K562 (cell line): ENCODE data around the gene ACKR1. TPM values are rescaled to one million over a fixed set of nuclear protein-coding genes. Genes with fewer than 3 reads are reported as not detected.
A peak's percentile ranks its signal among the peaks of the same experiment; 100 is the strongest.

Experiments
- ARID1B ChIP-seq: fragments of 450-650 bp; IDR thresholded peaks from 2 replicates; pipeline ENCODE4 v1.6.1; 2016; ENCODE audit warnings: antibody characterized with exemption, mild to moderate bottlenecking, inconsistent platforms
- ATF6 ChIP-seq: sonication (generic); formaldehyde crosslinking; IDR thresholded peaks from 2 replicates; pipeline ENCODE4 v1.4.0; 2020; ENCODE audit warnings: mild to moderate bottlenecking, missing genetic modification reagents
- BDP1 ChIP-seq: IDR thresholded peaks from 3 replicates; pipeline ENCODE4 v1.6.1; 2011; ENCODE audit not compliant: insufficient read length, insufficient read depth
- CSDE1 ChIP-seq, 2 experiments: fragments of 450-650 bp; IDR thresholded peaks; 2 replicates each; pipeline ENCODE4 v1.6.1; 2016; ENCODE audit warnings: mild to moderate bottlenecking in 1 of 2
- CTCF ChIP-seq, 3 experiments: IDR thresholded peaks in 2 of 3; conservative IDR thresholded peaks in 1 of 3; 2 replicates each; pipeline ENCODE4 v1.5.1; 2011 to 2012; ENCODE audit warnings: low read length in 3 of 3, mild to moderate bottlenecking in 3 of 3, control low read depth in 2 of 3, improper control_type of control experiment in 1 of 3, inconsistent platforms in 1 of 3, low read depth in 1 of 3, mixed read lengths in 1 of 3, moderate library complexity in 1 of 3; ENCODE audit not compliant: insufficient read depth in 2 of 3
- E2F1 ChIP-seq: sonication (generic); formaldehyde crosslinking; IDR thresholded peaks from 2 replicates; pipeline ENCODE4 v1.8.1; 2023; ENCODE audit warnings: mild to moderate bottlenecking, missing genetic modification reagents, moderate library complexity
- GATA2 ChIP-seq: sonication (generic); formaldehyde crosslinking; IDR thresholded peaks from 2 replicates; pipeline ENCODE4 v1.4.0; 2020; ENCODE audit warnings: mild to moderate bottlenecking, missing genetic modification reagents
- NR2C1 ChIP-seq, 2 experiments: fragments of 450-650 bp; IDR thresholded peaks; 2 replicates each; pipeline ENCODE4 v1.6.1; 2017; ENCODE audit warnings: mild to moderate bottlenecking in 2 of 2, antibody characterized with exemption in 1 of 2, inconsistent platforms in 1 of 2, missing compliant biosample characterization in 1 of 2, missing genetic modification characterization in 1 of 2
- NR2C2 ChIP-seq, 2 experiments: fragments of 200-800 bp in 1 of 2; sonication (Bioruptor generic) in 1 of 2; sonication (generic) in 1 of 2; formaldehyde crosslinking in 1 of 2; IDR thresholded peaks; 2 replicates each; pipeline versions ENCODE4 v1.6.1 to v1.8.0; 2016 to 2022; ENCODE audit warnings: mild to moderate bottlenecking in 1 of 2, missing compliant biosample characterization in 1 of 2, missing genetic modification characterization in 1 of 2, missing genetic modification reagents in 1 of 2
- OTX1 ChIP-seq: fragments of 450-650 bp; formaldehyde crosslinking; IDR thresholded peaks from 2 replicates; pipeline ENCODE4 v1.4.0; 2022; ENCODE audit warnings: mild to moderate bottlenecking
- PHF20 ChIP-seq: fragments of 450-650 bp; IDR thresholded peaks from 2 replicates; pipeline ENCODE4 v1.6.1; 2018; ENCODE audit not compliant: partially characterized antibody
- SMARCE1 ChIP-seq: fragments of 450-650 bp; IDR thresholded peaks from 2 replicates; pipeline ENCODE4 v1.7.1; 2016; ENCODE audit warnings: mild to moderate bottlenecking
- SRSF9 ChIP-seq: fragments of 200-400 bp; formaldehyde crosslinking; IDR thresholded peaks from 2 replicates; pipeline ENCODE4 v1.6.1; 2017; ENCODE audit warnings: low read depth, low read length, borderline replicate concordance
- TBP ChIP-seq: optimal IDR thresholded peaks from 2 replicates; pipeline ENCODE3; 2011; ENCODE audit warnings: low read depth, low read length, improper control_type of control experiment
- TEAD4 ChIP-seq, 2 experiments: sonication (generic) in 1 of 2; formaldehyde crosslinking in 1 of 2; IDR thresholded peaks; 2 replicates each; pipeline versions ENCODE4 v1.6.1 to v1.8.0; 2012 to 2022; ENCODE audit warnings: borderline replicate concordance in 1 of 2, inconsistent platforms in 1 of 2, low read length in 1 of 2, mild to moderate bottlenecking in 1 of 2, missing genetic modification reagents in 1 of 2
- ZNF592 ChIP-seq: fragments of 450-650 bp; IDR thresholded peaks from 2 replicates; pipeline ENCODE4 v1.6.1; 2017; ENCODE audit warnings: antibody characterized with exemption, mild to moderate bottlenecking
- polyA plus RNA-seq, 8 experiments: library from polyadenylated mRNA; depleted of rRNA in 4 of 8; stranded (reverse) in 5 of 8; unstranded in 3 of 8; fragments of >200 nt; fragmentation: Nextera tagmentation in 2 of 8; fragmentation: Illumina TruSeq in 1 of 8; extraction: Ambion mirVana in 2 of 8; extraction: Trizol in 1 of 8; gene quantifications; 2 replicates each; pipeline versions ENCODE4 v1.2.1 to v1.2.3, GENCODE V29; 2011 to 2014; ENCODE audit warnings: inconsistent platforms in 1 of 8, missing spikeins in 1 of 8
- total RNA-seq, 7 experiments: library from RNA; depleted of rRNA in 6 of 7; stranded (reverse); fragments of >200 nt in 6 of 7; fragmentation: Illumina TruSeq in 2 of 7; extraction: Trizol in 2 of 7; gene quantifications; 2 replicates each; pipeline versions ENCODE4 v1.2.1 to v1.2.3, GENCODE V29; 2011 to 2021; ENCODE audit warnings: low replicate concordance in 1 of 7

ACKR1 gene
- total and polyA plus RNA-seq, 9 of the 15 experiments (the other 6 are each of a cell fraction or from before 2014, with no cell fraction given): 0.07 to 0.64 (median 0.18) TPM

- no peak for TF ChIP-seq CTCF (IDR thresholded peaks at IDR 0.05 in 2 of 3, conservative IDR thresholded peaks at IDR 0.05 in 1 of 3; ENCODE audit: insufficient read depth in 2 of 3, low read depth in 1 of 3, low read length in 3 of 3)
- TF ChIP-seq TEAD4 (IDR thresholded peaks at IDR 0.05; ENCODE audit: low read length): peak; percentile 49; the same call in 1 of the 2 replicates
- TF ChIP-seq TEAD4 (CRISPR knock-in tag; IDR thresholded peaks at IDR 0.05; ENCODE audit: borderline replicate concordance): no peak
- TF ChIP-seq SRSF9: no peak
- TF ChIP-seq ARID1B: peak; percentile 81
- TF ChIP-seq CSDE1 (IDR thresholded peaks at IDR 0.05): no peak
- TF ChIP-seq SMARCE1: no peak
- no peak for TF ChIP-seq ATF6
- TF ChIP-seq OTX1 (CRISPR knock-in tag): no peak
- no peak for TF ChIP-seq NR2C1 (IDR thresholded peaks at IDR 0.05)
- no peak; the same call in 1 of the 2 replicates for TF ChIP-seq NR2C1 (tag; IDR thresholded peaks at IDR 0.05)
- 0 out of 2 replicates have a peak, but pooled peaks have one; percentile 23 for TF ChIP-seq ZNF592
- no peak for TF ChIP-seq GATA2 (CRISPR knock-in tag)
- no peak for TF ChIP-seq NR2C2 (CRISPR knock-in tag; IDR thresholded peaks at IDR 0.05)
- no peak for TF ChIP-seq NR2C2 (tag; IDR thresholded peaks at IDR 0.05)
- no peak for TF ChIP-seq PHF20
- no peak for TF ChIP-seq BDP1
- TF ChIP-seq E2F1 (CRISPR knock-in tag): no peak
- no peak for TF ChIP-seq TBP
Measured at GRCh38 chr1:159204161-159205141, at the start of gene ACKR1 (continued).
